HepG2 (cell line): ENCODE data around the gene FNDC3B. TPM values are rescaled to one million over a fixed set of nuclear protein-coding genes. Genes with fewer than 3 reads are reported as not detected.
A peak's percentile ranks its signal among the peaks of the same experiment; 100 is the strongest.

ENCODE experiments used
- ETV5 ChIP-seq: IDR thresholded peaks from 2 replicates; pipeline ENCODE4 v1.6.1; 2018; ENCODE audit warnings: missing biosample characterization, missing genetic modification reagents, inconsistent platforms, borderline replicate concordance
- FOXK1 ChIP-seq: sonication (generic); formaldehyde crosslinking; IDR thresholded peaks from 2 replicates; pipeline ENCODE4 v1.4.0; 2020; ENCODE audit warnings: low read depth, missing genetic modification reagents, borderline replicate concordance
- HNF4A ChIP-seq: sonication (generic); formaldehyde crosslinking; IDR thresholded peaks from 2 replicates; pipeline ENCODE4 v1.4.0; 2020; ENCODE audit warnings: missing genetic modification reagents
- HNRNPK ChIP-seq: fragments of 200-400 bp; formaldehyde crosslinking; IDR thresholded peaks from 2 replicates; pipeline ENCODE4 v1.6.1; 2018; ENCODE audit warnings: low read length, low read depth, moderate library complexity, mild to moderate bottlenecking; ENCODE audit not compliant: poor library complexity, severe bottlenecking
- IRX3 ChIP-seq: sonication (generic); formaldehyde crosslinking; IDR thresholded peaks from 2 replicates; pipeline ENCODE4 v1.8.1; 2023; ENCODE audit warnings: mild to moderate bottlenecking, low read depth, missing genetic modification reagents, borderline replicate concordance
- MLX ChIP-seq: IDR thresholded peaks from 2 replicates; pipeline ENCODE4 v1.6.1; 2016
- MLXIP ChIP-seq: sonication (generic); formaldehyde crosslinking; IDR thresholded peaks from 2 replicates; pipeline ENCODE4 v1.9.0; 2021; ENCODE audit warnings: missing genetic modification reagents, borderline replicate concordance
- MNT ChIP-seq: fragments of 450-650 bp; IDR thresholded peaks from 2 replicates; pipeline ENCODE4 v1.6.1; 2016
- NAIF1 ChIP-seq: sonication (generic); formaldehyde crosslinking; IDR thresholded peaks from 2 replicates; pipeline ENCODE4 v1.5.0; 2020; ENCODE audit warnings: mild to moderate bottlenecking, missing genetic modification reagents, borderline replicate concordance
- PREB ChIP-seq: sonication (generic); formaldehyde crosslinking; IDR thresholded peaks from 2 replicates; pipeline ENCODE4 v1.4.0; 2020; ENCODE audit warnings: missing genetic modification reagents
- SYNCRIP ChIP-seq: fragments of 200-400 bp; formaldehyde crosslinking; IDR thresholded peaks from 2 replicates; pipeline ENCODE4 v1.6.1; 2018; ENCODE audit warnings: mild to moderate bottlenecking, low read depth, low read length; ENCODE audit not compliant: insufficient read depth
- TGIF2 ChIP-seq: IDR thresholded peaks from 2 replicates; pipeline ENCODE4 v1.6.1; 2016; ENCODE audit warnings: control low read depth, missing compliant biosample characterization
- ZNF24 ChIP-seq: fragments of 450-650 bp; IDR thresholded peaks from 2 replicates; pipeline ENCODE4 v1.6.1; 2017; ENCODE audit warnings: antibody characterized with exemption, mild to moderate bottlenecking
- ZNF292 ChIP-seq: sonication (generic); formaldehyde crosslinking; IDR thresholded peaks from 2 replicates; pipeline ENCODE4 v1.8.1; 2022; ENCODE audit warnings: mild to moderate bottlenecking, low read depth, missing genetic modification reagents, borderline replicate concordance
- ZNF3 ChIP-seq: IDR thresholded peaks from 2 replicates; pipeline ENCODE4 v1.7.0; 2017; ENCODE audit warnings: inconsistent platforms
- polyA plus RNA-seq, 8 experiments: library from polyadenylated mRNA; depleted of rRNA in 3 of 8; stranded (reverse) in 7 of 8; unstranded in 1 of 8; fragments of >200 nt; fragmentation: Illumina TruSeq in 4 of 8; extraction: Trizol in 4 of 8; gene quantifications; 2 replicates each; pipeline versions ENCODE4 v1.2.1 to v1.2.3, GENCODE V29; 2011 to 2016; ENCODE audit warnings: low read depth in 4 of 8, missing spikeins in 1 of 8, mixed read lengths in 1 of 8; ENCODE audit not compliant: insufficient read depth in 1 of 8
- total RNA-seq, 5 experiments: library from RNA; depleted of rRNA; stranded (reverse); fragments of >200 nt; fragmentation: Illumina TruSeq; extraction: Trizol; gene quantifications; 2 replicates each; pipeline ENCODE4 v1.2.3, GENCODE V29; 2016; ENCODE audit warnings: low read depth in 1 of 5

Gene FNDC3B
- total and polyA plus RNA-seq, 2 of the 13 experiments (the other 11 are each of a cell fraction or from before 2014, with no cell fraction given) = 74.8 to 103 TPM

- TF ChIP-seq MLXIP (CRISPR knock-in tag) (no peak), HNRNPK (peak; percentile 61), SYNCRIP (no peak), TGIF2 (CRISPR knock-in tag) (peak; percentile 47; the same call in 1 of the 2 replicates), MNT (no peak), HNF4A (CRISPR knock-in tag) (peak; percentile 78), ETV5 (peak; percentile 93), ZNF292 (peak; percentile 39; the same call in 1 of the 2 replicates), ZNF3 (CRISPR knock-in tag) (no peak), IRX3 (CRISPR knock-in tag) (no peak), FOXK1 (CRISPR knock-in tag) (no peak; the same call in 1 of the 2 replicates), MLX (CRISPR knock-in tag) (peak; percentile 50; the same call in 1 of the 2 replicates), ZNF24 (no peak), PREB (CRISPR knock-in tag) (no peak), NAIF1 (peak; percentile 63; the same call in 1 of the 2 replicates)
Observed at GRCh38 chr3:172129850-172130716, 90.7 kb downstream of the FNDC3B start (continued).
